HG03280 (cell line): ENCODE measurements around the gene ZNF76.
"Not testable (repeated sequence)": the region's sequence is repeated elsewhere in the genome, so short reads cannot be mapped to it uniquely, and the experiment has no call there.

Experiments used
- ATAC-seq: cut with Tn5 transposase; IDR thresholded peaks from one replicate; pipeline ENCODE4 v1.9.1; 2021; ENCODE audit warnings: mild to moderate bottlenecking, moderate library complexity; ENCODE audit not compliant: unreplicated experiment

The ZNF76 gene

GRCh38 chr6:35327349-35328027 is 68.0 kb downstream of the ZNF76 start:
- peak; percentile 69 for ATAC-seq

GRCh38 chr6:35328108-35328723 is 68.7 kb downstream of the ZNF76 start:
- ATAC-seq, result no peak

- not testable (repeated sequence) for ATAC-seq
These were observed 69.4 kb downstream of the ZNF76 start for GRCh38 chr6:35328965-35329364.

GRCh38 chr6:35330541-35331119 is 71.1 kb downstream of the ZNF76 start:
- no peak for ATAC-seq

GRCh38 chr6:35332074-35332887 is 72.7 kb downstream of the ZNF76 start:
- not testable (repeated sequence) for ATAC-seq

- no peak for ATAC-seq
These were observed 82.0 kb downstream of the ZNF76 start for GRCh38 chr6:35341557-35341956.

- ATAC-seq, result peak; percentile 97
These were observed 82.9 kb downstream of the ZNF76 start, which contains the start of gene PPARD for GRCh38 chr6:35342258-35343091. TSS of gene PPARD (plus strand) at chr6:35342558. CDS start at chr6:35411088, 68,530 bp downstream.

- ATAC-seq, result no peak
These were observed 83.7 kb downstream of the ZNF76 start for GRCh38 chr6:35343092-35343834.

GRCh38 chr6:35343835-35344550 is 84.5 kb downstream of the ZNF76 start:
- ATAC-seq, result no peak
